ENCODE data around the gene IGF2BP2. TPM values are rescaled to one million over a fixed set of nuclear protein-coding genes. Genes with fewer than 3 reads are reported as not detected.

Gene IGF2BP2
- total RNA-seq, 1 donor from 2014 or later, result 17.9 TPM

DNA sequence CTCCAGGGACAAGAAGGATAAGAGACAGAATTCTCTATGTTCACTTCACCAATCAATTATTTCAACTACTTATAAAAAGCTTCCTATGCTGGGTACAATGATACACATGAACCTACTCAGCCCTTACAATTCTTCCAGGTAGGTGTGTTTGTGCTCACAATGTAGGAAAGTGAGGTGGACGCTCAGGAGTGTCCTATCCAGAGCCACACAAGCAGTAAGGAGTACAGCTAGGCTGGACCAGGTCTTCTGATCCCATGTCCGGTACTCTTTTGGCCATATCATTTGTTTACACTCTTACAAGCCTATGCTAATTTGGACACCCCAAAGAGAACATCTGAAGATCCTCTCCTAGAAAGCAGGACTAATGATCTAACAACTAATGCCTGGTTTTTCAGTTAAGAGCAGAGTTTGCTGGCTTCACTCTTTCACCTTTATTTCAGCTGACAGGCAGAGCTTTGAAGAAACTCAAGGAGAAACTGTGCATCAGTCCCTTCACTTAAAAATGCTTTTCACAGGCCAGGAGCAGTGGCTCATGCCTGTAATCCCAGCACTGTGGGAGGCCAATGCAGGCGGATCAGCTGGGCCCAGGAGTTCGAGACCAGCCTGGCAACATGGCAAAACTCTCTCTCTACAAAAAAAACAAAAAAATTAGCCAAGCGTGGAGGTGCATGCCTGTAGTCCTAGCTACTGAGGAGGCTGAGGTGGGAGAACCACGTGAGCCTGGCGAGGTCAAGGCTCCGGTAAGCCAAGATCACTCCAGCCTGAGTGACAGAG, 27.5 kb downstream of the IGF2BP2 start:
- Histone ChIP-seq H3K9me3 (replicated peaks) (no peaks in the 10 kb centered on the region), H3K27me3 (ENCODE audit: low read depth) (no peaks in the 10 kb centered on the region), H3K27ac (replicated peaks) (no peak overlapping the region), H3K36me3 (no peaks in the 10 kb centered on the region), H3K4me1 (no peaks in the 10 kb centered on the region), H3K4me3 (no peak overlapping the region)
- intact Hi-C loops (cut with micrococcal nuclease), result no loop called here
- DNase-seq, result no peak
- TF ChIP-seq, protein P1, sequence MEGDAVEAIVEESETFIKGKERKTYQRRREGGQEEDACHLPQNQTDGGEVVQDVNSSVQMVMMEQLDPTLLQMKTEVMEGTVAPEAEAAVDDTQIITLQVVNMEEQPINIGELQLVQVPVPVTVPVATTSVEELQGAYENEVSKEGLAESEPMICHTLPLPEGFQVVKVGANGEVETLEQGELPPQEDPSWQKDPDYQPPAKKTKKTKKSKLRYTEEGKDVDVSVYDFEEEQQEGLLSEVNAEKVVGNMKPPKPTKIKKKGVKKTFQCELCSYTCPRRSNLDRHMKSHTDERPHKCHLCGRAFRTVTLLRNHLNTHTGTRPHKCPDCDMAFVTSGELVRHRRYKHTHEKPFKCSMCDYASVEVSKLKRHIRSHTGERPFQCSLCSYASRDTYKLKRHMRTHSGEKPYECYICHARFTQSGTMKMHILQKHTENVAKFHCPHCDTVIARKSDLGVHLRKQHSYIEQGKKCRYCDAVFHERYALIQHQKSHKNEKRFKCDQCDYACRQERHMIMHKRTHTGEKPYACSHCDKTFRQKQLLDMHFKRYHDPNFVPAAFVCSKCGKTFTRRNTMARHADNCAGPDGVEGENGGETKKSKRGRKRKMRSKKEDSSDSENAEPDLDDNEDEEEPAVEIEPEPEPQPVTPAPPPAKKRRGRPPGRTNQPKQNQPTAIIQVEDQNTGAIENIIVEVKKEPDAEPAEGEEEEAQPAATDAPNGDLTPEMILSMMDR (IDR thresholded peaks at IDR 0.05; ENCODE audit: borderline replicate concordance), result no peak

DNA sequence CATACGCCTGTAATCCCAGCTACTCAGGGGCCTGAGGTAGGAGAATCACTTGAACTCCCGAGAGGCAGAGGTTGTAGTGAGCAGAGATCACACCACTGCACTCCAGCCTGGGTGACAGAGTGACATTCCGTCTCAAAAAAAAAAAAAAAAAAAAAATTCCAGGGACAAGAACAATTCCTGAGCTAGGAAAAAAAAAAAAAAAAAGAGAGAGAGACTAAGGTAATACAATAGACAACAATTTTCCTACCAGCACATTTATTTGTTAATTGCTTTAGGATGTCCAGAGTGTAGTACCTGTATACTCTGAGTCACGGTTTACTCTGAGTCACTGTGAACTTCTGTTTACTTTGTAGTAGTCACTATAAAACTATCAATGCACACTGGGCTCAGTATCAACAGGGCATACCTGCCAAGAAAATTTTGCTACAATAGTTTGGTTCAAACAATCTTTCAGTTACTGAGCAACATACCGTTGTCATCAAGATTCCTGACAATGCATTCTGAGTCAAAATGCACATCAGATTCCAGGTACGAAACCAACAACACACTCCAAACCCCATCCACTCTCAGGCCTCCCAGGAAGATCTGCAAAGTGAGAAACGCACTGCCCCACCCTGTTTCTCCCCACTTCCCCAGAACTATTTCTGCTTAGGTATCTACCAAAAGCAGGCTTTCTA, 28.3 kb downstream of the IGF2BP2 start:
- no peaks in the 10 kb centered on the region for H3K27me3 ChIP-seq (ENCODE audit: low read depth)
- no peak overlapping the region for H3K27ac ChIP-seq (replicated peaks)
- intact Hi-C loops (cut with micrococcal nuclease), result no loop called here
- no peak for DNase-seq
- TF ChIP-seq, protein P1 (IDR thresholded peaks at IDR 0.05; ENCODE audit: borderline replicate concordance), result no peak
- no peaks in the 10 kb centered on the region for H3K4me1 ChIP-seq
- no peaks in the 10 kb centered on the region for H3K36me3 ChIP-seq
- no peaks in the 10 kb centered on the region for H3K9me3 ChIP-seq (replicated peaks)
- H3K4me3 ChIP-seq, result no peak overlapping the region

DNA sequence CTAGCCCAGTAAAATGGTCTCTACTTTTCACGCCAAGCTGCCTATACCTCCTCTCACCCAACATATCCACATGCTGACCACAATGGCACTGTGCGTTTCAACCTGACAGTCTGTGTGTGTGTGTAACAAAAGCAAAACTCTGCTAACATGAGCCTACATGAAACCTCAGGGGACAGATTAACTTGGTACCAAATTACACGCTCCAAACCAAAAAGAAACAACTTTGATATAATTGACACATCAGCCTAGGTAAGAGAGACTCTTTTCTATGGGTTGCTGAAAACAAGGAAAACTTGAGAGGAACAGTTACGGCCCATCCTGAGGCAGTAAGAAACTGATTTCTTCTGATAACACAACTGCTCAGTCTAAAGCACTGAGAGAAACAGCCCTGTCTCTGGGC, 31.5 kb downstream of the IGF2BP2 start:
- intact Hi-C loops (cut with micrococcal nuclease), result no loop called here
- Histone ChIP-seq H3K4me1 (no peaks in the 10 kb centered on the region), H3K27me3 (ENCODE audit: low read depth) (no peaks in the 10 kb centered on the region), H3K27ac (replicated peaks) (no peak overlapping the region), H3K9me3 (replicated peaks) (no peaks in the 10 kb centered on the region), H3K4me3 (no peak overlapping the region), H3K36me3 (no peaks in the 10 kb centered on the region)
- TF ChIP-seq, protein P1 (IDR thresholded peaks at IDR 0.05; ENCODE audit: borderline replicate concordance), result no peak
- no peak for DNase-seq

DNA sequence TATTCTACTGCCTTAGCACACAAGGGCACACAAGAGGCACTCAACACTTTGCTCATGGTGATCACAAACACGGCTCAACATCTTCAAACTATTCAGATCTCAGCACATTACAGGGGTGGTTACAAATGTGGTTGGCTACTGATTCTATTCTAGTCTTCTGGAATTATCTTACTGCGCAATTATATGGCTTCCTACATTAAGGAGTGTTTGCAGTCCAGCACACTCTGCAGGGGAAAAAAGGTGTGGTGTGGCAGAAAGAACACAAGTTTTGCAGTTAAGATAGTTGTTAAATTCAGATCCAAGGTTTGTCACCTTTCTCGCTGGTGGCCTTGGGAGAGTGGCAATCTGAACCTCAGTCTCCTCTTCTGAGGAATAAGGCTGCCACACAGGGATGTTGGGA, 31.9 kb downstream of the IGF2BP2 start:
- no peak overlapping the region for H3K27ac ChIP-seq (replicated peaks)
- TF ChIP-seq, protein P1 (IDR thresholded peaks at IDR 0.05; ENCODE audit: borderline replicate concordance), result no peak
- no peaks in the 10 kb centered on the region for H3K4me1 ChIP-seq
- intact Hi-C loops (cut with micrococcal nuclease), result no loop called here
- no peaks in the 10 kb centered on the region for H3K36me3 ChIP-seq
- DNase-seq, result no peak
- no peaks in the 10 kb centered on the region for H3K27me3 ChIP-seq (ENCODE audit: low read depth)
- no peaks in the 10 kb centered on the region for H3K9me3 ChIP-seq (replicated peaks)
- H3K4me3 ChIP-seq, result no peak overlapping the region

DNA sequence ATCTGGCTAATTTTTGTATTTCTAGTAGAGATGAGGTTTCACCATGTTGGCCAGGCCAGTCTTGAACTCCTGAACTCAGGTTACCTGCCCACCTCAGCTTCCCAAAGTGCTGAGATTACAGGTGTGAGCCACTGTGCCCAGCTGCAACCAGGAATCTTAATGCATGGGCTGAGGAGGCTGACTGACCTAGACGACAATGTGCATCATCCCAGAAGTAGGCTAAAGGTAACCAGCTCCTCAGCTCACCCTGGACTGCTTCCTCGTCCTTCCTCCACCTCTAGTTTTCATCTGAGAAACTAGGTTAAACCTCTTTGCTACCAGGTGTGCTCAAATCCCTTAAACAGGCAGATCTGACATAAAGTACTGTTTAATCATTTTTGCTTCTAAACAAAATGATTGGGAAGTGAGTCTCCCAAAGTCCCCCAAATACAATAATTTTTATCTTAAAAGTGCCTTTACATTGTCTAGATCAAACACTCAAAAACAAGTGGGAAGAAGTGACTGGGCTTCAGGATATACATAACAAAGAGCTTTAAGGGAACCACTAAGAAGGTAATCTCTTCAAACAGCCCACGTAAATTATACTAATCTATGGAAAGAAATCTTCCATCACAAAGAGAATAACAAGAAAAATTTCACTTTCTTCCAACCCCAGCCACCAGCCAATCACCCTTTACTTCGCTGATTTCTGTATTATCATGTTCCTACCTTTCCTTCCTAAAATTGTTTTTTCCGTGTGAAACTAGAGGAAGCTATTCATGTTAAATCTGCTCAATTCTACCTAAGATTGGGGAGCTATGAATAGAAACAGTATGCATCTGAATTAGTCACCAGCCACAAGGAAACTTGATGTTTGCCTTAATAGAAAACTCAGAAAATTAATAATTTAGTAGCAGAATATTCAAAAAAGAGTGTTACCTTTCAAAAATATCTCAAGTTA, 34.7 kb downstream of the IGF2BP2 start:
- H3K27ac ChIP-seq (replicated peaks), result no peak overlapping the region
- no peaks in the 10 kb centered on the region for H3K27me3 ChIP-seq (ENCODE audit: low read depth)
- no peaks in the 10 kb centered on the region for H3K4me1 ChIP-seq
- intact Hi-C loops (cut with micrococcal nuclease), result no loop called here
- H3K9me3 ChIP-seq (replicated peaks), result no peaks in the 10 kb centered on the region
- TF ChIP-seq, protein P1 (IDR thresholded peaks at IDR 0.05; ENCODE audit: borderline replicate concordance), result no peak
- DNase-seq, result no peak
- no peaks in the 10 kb centered on the region for H3K36me3 ChIP-seq
- H3K4me3 ChIP-seq, result no peak overlapping the region
